ENCODE measurements around the gene MTHFD2.
"Not testable (repeated sequence)": the region's sequence is repeated elsewhere in the genome, so short reads cannot be mapped to it uniquely, and the experiment has no call there.

Gene MTHFD2

GRCh38 chr2:74198023-74198460, 373 bp upstream of the MTHFD2 start:
- DNase-seq: peak in 1 of 2 experiments; percentile 96

DNA sequence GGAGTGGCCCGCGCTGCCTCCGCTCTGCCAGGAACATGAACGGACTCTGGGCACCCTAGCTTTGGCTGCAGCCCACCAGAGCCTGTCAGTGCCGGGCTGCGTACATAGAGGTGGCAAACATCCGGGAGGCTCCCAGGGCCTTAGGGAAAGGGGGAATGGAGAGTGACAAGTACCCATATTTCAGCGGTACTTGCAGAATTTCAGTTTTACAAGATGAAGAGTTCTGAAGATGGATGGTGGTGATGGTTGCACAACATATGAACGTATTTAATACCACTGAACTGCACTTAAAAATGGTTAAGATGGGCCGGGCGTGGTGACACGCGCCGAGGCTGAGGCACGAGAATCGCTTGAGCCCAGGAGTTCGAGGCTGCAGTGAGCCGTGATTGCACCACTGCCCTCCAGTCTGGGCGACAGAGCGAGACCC, 873 bp downstream of the MTHFD2 start:
- DNase-seq: no peak

GRCh38 chr2:74199871-74200305, 1.5 kb downstream of the MTHFD2 start:
- peak in 1 of 2 experiments; percentile 5 for DNase-seq

DNA sequence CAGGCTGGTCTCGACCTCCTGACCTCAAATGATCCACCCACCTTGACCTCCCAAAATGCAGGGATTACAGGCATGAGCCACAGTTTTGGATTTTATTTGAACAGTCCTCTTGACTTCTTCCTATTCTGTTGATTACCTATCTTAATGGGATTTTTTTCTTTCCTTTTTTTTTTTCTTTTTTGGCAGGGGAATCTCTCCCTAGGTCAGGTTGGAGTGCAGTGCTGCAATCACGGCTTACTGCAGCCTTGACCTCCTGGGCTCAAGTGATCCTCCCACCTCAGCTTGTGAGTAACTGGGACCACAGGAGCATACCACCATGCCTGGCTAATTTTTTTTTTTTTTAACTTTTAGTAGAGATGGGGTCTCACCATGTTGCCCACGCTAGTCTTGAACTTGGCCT, 2.8 kb downstream of the MTHFD2 start:
- DNase-seq: no peak

DNA sequence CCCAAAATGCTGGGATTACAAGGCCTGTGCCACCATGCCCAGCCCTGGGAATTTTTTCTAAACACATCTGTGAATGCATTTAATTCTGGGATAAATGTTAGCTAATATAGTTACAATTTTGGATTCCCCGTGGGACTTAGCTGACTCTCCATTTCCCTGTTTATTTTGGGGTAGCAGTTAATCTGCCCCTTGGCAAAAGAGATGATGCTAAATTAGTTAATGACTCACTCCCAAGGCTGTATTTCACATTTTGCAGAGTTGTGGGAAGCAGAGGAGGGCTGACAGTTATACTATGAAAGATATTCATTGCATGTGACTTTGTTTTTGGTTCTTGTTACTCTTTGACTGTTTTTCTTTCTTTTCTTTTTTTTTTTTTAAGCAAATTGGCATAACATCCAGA, 3.2 kb downstream of the MTHFD2 start:
- no peak for DNase-seq

GRCh38 chr2:74204436-74204835, 6.0 kb downstream of the MTHFD2 start:
- no peak for DNase-seq

- DNase-seq: no peak
These were observed 6.7 kb downstream of the MTHFD2 start for GRCh38 chr2:74205113-74205512.

GRCh38 chr2:74205596-74205995, 7.2 kb downstream of the MTHFD2 start:
- DNase-seq: peak; percentile 23 to 37

- DNase-seq: peak; percentile 61 to 66
These were observed 7.8 kb downstream of the MTHFD2 start for GRCh38 chr2:74206180-74206688.

GRCh38 chr2:74212702-74213410, 14.4 kb downstream of the MTHFD2 start:
- DNase-seq: peak in 1 of 2 experiments; percentile 6

- not testable (repeated sequence) for DNase-seq
These were observed 17.4 kb downstream of the MTHFD2 start for GRCh38 chr2:74215771-74216170.

DNA sequence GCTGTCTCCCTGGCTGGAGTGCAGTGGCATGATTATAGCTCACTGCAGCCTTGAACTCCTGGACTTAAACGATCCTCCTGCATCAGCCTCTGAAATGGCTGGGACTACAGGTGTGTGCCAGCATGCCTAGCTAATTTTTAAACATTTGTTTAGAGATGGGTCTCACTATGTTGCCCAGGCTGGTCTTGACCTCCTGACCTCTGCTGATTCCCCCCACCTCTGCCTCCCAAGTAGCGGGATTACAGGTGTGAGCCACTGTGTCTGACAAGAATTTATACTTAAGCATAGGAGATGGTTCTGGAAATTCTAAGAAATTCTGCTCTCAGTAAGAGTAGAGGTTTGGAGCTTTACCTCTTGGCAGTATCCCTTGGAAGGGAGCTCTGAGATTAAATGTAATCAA, 18.2 kb downstream of the MTHFD2 start:
- no peak for DNase-seq

GRCh38 chr2:74219846-74220486, 21.6 kb downstream of the MTHFD2 start:
- DNase-seq: no peak

DNA sequence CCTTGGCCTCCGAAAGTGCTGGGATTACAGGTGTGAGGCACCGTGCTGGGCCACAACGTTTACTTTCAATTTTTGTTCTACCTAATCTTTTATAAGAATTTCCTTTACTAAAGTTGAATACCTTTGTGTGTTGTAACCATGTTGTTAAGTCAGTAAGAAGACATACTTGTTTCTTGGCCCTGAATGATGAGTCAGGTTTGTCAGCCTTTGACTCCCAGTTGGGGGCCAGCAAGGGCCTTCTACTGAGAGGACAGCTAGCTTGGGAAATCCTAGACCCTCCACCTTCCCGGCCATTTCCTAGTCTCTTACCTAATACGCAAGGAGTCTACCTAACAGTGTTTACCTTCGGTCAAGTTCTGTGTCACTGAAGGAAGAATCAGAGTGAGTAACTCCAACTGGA, 22.7 kb downstream of the MTHFD2 start:
- no peak for DNase-seq

DNA sequence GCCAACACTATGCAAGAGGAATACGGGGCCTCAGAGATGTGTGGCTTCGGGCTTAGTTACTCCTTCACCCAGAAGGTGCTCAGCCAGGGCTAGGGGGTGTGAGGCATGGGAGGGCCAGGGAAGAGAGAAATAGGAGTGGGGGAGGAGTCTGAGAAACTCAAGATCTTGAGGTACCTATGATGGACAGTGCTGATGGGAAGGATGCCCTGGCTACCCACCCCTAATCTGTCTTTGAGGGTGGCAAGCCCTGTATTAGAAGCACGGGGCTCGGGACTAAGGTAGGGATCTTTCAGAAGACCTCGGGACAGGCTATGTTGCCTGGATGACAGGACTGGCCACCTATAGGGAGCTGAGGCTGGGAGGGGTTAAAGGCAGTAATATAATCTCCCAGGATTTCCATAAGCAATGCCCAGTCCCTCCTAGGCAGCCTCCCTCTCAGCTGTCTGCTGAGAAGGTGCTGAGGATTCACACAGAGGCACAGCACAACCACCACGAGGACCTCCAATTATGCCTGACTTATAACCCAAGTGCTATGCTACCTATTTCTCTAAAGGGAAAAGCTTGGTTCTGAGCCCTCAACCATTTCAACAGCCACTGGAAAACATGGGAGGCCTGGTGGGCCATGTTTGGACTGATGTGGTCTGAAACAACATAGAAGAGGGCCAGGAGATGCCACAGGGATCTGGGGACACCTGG, 23.3 kb downstream of the MTHFD2 start:
- DNase-seq: no peak

DNA sequence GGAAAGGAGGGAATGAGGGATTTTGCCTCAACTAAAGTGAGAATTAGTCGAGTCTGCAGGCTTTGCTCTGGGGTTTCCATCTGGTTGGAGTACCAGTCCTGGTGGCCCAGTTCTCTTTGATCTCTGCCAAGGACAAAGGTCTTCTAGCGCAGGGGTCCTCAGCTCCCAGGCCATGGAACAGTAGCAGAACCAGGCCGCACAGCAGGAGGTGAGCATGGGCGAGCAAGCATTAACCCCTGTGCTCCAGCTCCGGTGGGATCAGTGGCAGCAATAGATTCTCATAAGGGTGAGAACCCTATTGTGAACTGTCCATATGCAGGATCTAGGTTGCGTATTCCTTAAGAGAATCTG, 23.9 kb downstream of the MTHFD2 start:
- no peak for DNase-seq

GRCh38 chr2:74223941-74224770, 25.7 kb downstream of the MTHFD2 start:
- peak; percentile 27 to 49 for DNase-seq

DNA sequence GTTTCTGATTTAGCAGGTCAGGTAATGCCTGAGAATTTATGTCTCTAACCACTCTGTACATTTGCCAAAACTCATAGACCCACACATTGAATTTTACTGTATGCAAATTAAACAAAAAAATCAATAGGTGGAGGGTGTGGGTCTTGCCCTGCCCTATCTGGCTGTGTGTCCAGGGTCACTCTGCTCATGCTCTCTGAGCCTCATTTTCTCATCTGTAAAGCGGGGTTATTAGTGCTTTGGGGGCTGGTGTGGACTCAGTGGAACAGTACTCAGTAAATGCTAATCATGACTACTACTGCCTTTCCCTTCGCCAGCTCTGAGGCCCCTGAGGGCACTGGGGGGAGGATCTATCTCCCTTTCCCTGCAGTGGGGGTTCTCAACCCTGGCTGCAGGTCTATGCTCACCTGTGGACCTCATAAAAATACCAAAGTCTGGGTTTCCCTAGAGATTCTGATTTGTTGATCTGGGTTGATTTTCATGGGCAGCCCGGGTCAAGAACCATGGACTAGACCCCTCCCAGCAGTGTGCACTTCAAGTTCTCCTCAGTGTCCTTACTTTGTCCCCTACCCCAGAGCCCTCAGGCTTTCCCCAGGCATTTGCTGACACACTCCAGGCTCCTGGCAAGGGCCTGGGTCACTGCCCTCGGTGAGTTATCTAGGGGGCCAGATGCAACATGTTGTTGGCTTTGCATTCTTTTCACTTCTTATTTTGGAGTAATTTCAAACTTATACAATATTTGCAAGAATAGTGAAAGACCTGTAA, 27.5 kb downstream of the MTHFD2 start:
- DNase-seq: no peak

GRCh38 chr2:74226648-74227213, 28.3 kb downstream of the MTHFD2 start:
- DNase-seq: no peak

- no peak for DNase-seq
These were observed 29.2 kb downstream of the MTHFD2 start for GRCh38 chr2:74227646-74228045.

DNA sequence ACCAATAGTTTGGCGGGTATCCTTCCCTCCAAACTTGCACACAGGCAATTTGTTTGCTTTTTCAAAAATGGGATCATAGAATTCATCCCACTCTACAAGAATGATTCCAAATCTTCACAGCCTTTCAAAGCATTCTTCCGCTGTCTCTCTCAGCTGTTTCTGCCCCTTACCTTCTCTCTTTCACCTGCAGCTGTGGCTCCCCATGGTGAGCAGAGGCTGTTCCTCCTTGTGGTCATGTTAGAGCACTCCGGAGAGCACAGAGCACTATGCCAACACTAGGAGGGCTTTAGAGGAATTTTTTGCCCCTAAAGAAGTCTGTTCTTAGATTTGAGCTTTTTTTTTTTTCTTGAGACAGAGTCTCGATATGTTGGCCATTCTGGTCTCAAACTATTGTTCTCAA, 30.4 kb downstream of the MTHFD2 start:
- no peak for DNase-seq

DNA sequence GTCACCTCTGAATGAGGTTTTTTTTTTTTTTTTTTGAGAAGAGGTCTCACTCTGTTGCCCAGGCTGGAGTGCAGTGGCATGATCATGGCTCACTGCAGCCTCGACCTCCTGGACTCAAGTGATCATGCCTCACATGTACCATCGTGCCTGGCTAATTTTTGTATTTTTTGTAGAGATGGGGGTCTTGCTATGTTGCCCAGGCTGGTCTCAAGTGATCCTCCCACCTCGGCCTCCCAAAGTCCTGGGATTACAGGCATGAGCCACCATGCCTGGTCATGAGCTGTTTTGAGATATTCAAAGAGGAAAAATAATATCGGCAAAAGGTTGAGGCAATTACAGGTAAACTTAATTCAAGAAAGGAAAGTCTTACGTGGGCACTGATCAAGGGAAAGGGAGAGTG, 31.4 kb downstream of the MTHFD2 start:
- not testable (repeated sequence) for DNase-seq

All from AML-193 (cell line).